HG02938 (cell line): Measurements from ENCODE around the gene PIK3CD.

Experiments used
- ATAC-seq: cut with Tn5 transposase; IDR thresholded peaks from one replicate; pipeline ENCODE4 v1.9.1; 2021; ENCODE audit warnings: mild to moderate bottlenecking, moderate library complexity; ENCODE audit not compliant: unreplicated experiment

PIK3CD gene

DNA sequence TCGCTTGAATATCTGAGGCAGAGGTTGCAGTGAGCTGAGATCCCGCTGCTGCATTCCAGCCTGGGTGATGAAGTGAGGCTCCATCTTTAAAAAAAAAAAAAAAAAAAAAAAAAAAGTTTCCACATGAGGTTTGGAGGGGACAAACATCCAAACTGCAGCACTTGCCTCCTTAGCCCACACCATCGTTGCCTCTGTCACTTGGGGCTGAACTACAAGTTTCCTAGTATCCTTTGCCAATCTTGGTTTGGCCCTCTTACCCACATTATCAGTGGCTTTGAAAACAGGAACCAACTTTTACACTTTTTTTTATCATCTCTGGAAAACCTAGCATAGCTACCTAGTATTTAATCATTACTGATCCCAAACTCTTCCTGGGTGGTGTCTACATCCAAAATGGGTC lies 113.0 kb downstream of the PIK3CD start:
- no peak for ATAC-seq

DNA sequence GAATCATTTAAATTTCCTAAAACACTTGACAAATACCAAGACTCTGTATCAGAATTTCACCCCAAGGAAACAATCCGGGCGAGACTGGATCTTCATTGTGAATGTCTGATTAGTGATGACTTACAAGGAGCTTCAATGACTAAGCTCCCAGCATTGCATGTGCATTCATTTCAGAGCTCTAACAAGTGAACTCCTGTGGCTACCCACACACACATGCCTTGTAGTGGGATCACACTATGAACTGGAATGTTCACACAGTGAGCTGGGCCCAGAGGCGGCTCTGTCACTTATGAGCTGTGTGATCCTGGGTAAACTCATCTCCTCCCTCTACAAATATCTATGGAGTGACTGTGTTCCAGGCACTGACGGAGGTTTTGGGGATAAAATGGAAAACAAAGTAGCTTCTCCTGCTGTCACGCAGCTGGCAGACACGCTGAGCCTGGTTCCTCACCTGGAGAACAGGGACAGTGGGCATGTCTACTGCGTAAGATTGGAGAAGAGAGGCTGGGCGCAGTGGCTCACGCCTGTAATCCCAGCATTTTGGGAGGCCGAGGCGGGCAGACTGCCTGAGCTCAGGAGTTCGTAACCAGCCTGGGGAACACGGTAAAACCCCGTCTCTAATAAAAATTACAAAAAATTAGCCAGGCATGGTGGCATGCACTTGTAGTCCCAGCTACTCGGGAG lies 115.4 kb downstream of the PIK3CD start:
- no peak for ATAC-seq

DNA sequence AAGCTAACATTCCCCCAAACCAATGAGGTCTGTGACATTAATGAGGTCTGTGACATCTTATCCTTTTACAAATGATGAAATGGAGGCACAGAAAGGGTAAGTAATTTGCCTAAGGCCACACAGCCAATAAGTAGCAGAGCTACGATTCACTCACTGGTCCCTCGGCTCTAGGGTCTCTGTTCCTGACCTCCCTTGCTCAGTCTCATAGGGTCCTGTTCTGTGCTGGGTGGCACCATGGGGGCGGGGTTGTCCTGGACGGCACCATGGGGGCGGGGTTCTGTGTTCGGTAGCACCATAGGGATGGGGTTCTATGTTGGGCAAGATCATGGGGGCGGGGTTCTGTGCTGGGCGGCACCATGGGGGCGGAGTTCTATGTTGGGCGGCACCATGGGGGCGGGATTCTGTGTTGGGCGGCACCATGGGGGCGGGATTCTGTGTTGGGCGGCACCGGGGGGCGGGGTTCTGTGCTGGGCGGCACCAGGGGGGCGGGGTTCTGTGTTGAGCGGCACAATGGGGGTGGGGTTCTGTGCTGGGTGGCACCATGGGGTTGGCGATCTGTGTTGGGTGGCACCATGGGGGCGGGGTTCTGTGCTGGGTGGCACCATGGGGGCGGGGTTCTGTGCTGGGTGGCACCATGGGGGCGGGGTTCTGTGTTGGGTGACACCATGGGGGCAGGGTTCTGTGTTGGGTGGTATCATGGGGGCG lies 116.6 kb downstream of the PIK3CD start:
- no peak for ATAC-seq

DNA sequence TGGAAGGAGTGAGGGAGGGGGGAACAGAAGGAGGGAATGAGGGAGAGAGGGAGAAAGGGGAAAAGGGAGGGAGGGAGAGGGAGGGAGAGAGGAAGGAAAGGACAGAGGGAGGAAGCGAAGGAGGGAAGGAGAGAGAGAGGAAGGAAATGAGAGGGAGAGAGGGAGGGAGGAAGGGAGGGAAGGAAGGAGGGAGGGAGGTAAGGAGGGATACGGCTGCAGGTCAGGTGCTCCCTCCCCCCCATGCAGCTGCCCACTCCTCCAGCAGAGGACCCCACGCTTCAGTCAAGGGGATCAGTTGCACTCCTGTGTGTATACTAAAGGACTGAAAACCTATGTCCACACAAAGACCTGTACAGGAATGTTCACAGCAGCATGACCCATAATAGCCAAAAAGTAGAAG lies 117.5 kb downstream of the PIK3CD start:
- no peak for ATAC-seq

DNA sequence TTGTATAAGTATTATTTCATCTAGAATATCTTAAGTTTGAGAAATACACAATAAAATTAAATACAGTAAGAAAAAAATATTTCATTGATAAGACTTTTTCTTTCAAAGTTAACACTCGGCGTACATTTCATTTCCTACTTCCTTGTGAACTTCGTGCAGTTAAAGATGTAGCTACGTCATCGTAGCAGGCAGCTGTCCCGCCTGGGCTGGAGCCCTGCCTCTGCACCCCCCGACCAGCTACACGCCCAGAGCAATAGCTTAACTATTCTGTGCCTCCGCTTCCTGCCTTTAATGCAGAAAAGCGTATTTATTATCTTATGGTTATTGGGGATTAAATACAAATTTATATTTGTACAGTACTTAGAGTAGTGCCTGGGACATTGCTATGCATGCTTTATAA lies 118.8 kb downstream of the PIK3CD start:
- ATAC-seq, result no peak

DNA sequence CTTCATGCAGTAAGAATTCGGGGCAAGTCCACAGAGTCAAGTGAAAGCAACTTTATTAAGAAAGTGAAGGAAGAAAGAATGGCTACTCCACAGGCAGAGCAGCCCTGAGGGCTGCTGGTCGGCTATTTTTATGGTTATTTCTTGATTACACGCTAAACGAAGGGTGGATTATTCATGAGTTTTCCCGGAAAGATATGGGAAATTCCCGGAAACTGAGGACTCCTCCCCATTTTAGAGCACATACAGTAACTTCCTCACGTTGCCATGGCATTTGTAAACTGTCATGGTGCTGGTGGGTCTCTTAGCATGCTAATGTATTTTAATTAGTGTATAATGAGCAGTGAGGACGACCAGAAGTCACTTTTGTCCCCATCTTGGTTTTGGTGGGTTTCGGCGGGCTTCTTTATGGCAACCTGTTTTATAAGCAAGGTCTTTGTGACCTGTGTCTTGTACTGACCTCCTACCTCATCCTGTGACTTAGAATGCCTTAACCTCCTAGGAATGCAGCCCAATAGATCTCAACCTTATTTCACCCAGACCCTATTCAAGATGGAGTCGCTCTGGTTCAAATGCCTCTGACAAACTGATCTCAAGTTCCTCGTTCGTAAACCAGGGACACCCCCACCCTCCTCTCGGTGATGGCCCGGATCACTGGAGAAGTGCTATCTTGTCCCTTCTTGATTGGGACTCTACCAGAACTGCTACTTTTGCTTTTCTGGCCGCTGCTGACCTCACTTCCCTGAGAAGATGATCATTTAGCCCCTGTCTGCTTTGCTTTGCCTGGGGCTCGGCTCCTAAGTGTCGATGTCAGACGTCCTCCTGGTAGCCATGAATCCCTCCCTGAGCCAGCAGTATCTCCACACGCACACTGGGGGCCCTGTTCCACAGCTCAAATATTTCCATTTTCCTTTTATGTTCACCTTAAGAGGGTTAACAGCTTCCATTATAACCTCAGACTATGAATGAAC lies 123.5 kb downstream of the PIK3CD start:
- no peak for ATAC-seq

DNA sequence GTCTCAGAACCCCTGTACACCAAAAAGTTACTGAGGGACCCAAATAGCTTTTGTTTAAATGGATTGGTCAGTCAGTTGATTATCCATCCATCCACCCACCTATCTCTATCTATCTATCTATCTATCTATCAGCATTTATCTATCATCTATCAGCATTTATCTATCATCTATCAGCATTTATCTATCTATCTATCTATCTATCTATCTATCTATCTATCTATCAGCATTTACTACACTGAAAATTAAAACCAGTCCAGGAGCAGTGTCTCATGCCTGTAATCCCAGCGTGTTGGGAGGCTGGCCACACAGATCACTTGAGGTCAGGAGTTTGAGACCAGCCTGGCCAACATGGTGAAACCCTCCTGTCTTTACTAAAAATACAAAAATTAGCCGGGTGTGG lies 125.2 kb downstream of the PIK3CD start:
- ATAC-seq, result no peak
